Measurements from ENCODE around the gene MAN1C1.

The MAN1C1 gene

DNA sequence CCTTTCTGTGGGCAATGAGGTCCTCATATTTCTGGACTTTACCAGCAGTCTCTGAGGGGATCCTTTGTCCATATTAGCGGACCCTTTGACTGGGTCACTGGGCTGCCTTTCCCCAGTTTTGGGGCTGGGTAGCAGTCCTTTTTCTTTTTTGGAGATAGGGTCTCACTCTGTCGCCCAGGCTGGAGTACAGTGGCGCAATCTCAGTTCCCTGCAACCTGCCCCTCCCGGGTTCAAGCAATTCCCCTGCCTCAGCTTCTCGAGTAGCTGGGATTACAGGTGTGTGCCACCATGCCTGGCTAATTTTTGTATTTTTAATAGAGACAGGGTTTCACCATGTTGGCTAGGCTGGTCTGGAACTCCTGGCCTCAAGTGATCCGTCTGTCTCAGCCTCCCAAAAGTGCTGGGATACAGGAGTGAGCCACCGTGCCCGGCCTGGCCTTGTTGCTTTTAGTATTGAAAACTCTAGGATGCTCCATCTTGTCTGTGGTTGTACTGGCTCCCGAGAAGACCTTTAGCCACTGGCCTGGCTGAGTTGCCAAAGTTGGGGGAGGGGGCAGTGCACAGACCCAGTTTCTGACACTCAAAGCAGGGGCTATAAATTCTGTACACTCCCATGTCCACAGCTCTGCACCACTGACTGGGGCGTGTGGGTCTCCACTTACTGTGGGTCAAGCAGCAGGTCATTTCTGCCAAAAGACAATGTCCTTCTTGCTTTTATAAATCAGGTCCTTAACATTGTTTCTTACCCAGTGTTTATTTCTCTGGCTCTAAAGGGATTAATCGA lies 33.1 kb downstream of the MAN1C1 start:
- Mint-ChIP-seq H3K9me3 (no peaks in the 10 kb centered on the region), H3K4me3 (no peak overlapping the region), H3K4me1 (peaks cover 15% of the 10 kb centered on the region), H3K36me3 (ENCODE audit: insufficient read depth) (peaks cover 7% of the 10 kb centered on the region), H3K27me3 (no peaks in the 10 kb centered on the region), H3K27ac (ENCODE audit: low read depth) (no peak overlapping the region)
- no peak for DNase-seq (ENCODE audit: low spot score in 2 of 2)
- ATAC-seq (replicated peaks; ENCODE audit: extremely low read depth, poor library complexity, severe bottlenecking): no peak

GRCh38 chr1:25650289-25650576 lies 33.6 kb downstream of the MAN1C1 start:
- DNase-seq (ENCODE audit: low spot score in 2 of 2): no peak
- H3K4me1 Mint-ChIP-seq: peaks cover 9% of the 10 kb centered on the region
- H3K27ac Mint-ChIP-seq (ENCODE audit: low read depth): no peak overlapping the region
- no peaks in the 10 kb centered on the region for H3K9me3 Mint-ChIP-seq
- H3K36me3 Mint-ChIP-seq (ENCODE audit: insufficient read depth): peaks cover 7% of the 10 kb centered on the region
- H3K27me3 Mint-ChIP-seq: no peaks in the 10 kb centered on the region
- ATAC-seq (replicated peaks; ENCODE audit: extremely low read depth, poor library complexity, severe bottlenecking): no peak
- no peak overlapping the region for H3K4me3 Mint-ChIP-seq

DNA sequence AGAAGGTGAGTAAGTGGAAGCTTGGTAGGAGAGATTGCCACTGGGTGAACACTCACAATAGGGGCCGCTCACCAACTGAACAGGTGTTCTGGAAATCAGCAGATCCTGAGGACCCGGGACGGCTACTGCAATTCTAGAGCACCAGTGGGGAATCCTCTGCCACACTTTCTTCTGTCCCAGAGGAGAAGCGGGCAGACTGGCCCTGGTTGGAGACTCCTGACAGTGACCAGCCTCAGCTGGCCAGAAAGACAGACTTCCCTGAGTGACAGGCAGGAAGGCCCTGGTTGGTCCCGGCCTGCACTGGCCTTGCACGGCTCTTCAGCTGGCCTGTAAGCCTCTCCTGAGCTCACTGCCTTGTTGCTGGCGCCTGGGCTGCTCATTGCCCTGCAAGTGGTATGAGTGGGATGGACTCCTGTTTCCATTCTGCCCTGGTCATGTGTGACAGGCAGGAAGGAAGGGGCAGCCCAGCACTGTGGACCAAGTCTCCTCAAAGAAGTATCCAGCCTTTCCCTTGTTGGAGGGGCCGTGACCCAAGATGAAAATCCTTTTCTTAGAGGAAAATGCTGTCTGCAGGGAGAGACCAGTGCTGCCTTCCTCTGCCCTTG lies 34.5 kb downstream of the MAN1C1 start:
- H3K4me3 Mint-ChIP-seq: no peak overlapping the region
- ATAC-seq (replicated peaks; ENCODE audit: extremely low read depth, poor library complexity, severe bottlenecking) (no peak), DNase-seq (ENCODE audit: low spot score in 2 of 2) (no peak)
- H3K27me3 Mint-ChIP-seq: no peaks in the 10 kb centered on the region
- H3K36me3 Mint-ChIP-seq (ENCODE audit: insufficient read depth): peaks cover 8% of the 10 kb centered on the region
- H3K27ac Mint-ChIP-seq (ENCODE audit: low read depth): no peak overlapping the region
- peaks cover 7% of the 10 kb centered on the region for H3K4me1 Mint-ChIP-seq
- no peaks in the 10 kb centered on the region for H3K9me3 Mint-ChIP-seq

DNA sequence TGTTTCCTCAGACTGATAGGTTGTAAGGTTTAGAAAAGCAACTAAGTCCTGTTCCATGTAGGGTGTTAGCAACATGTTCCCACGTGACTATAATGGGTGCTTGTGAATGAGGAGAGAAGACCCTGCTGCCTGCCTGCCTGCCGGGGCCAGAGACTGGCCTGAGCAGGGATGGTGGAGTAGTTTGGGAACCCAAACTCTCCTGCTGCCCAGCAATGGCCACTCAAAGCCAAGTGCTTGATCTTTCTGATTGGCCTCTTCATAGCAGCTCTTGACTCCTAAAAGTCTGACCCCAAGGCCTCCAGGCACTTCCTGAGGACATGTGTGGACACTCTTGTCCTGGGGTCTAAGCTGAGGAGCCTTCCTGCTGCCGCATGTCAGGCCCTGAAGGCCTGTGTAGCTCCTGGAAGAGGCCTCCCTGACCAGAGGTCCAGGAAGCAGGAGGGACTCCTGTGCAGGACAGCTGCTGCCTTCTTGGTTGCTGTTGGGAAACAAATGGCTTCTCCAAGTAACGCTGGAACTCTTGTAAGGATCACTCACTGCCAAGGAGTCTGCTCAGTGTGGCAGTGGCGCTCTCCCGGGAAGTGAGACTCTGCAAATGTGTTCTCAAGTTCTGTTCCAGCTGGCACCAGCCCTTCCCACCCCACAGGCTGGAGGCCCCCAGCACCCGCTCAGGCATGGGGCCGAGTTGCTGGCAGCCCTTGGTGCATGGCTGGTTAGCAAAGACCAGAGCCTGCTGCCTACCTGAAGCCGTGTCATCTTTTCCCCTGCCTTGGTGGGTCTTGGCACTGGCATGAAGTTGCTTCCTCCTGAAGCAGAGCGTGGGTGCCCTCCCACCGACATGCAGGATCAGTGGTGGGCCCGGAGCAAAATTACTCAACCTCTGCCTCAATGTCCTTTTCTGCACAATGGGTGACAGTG lies 35.5 kb downstream of the MAN1C1 start:
- no peak overlapping the region for H3K27ac Mint-ChIP-seq (ENCODE audit: low read depth)
- DNase-seq (ENCODE audit: low spot score in 2 of 2) (no peak), ATAC-seq (replicated peaks; ENCODE audit: extremely low read depth, poor library complexity, severe bottlenecking) (no peak)
- peaks cover 9% of the 10 kb centered on the region for H3K36me3 Mint-ChIP-seq (ENCODE audit: insufficient read depth)
- no peaks in the 10 kb centered on the region for H3K9me3 Mint-ChIP-seq
- peaks cover 1% of the 10 kb centered on the region for H3K4me1 Mint-ChIP-seq
- no peaks in the 10 kb centered on the region for H3K27me3 Mint-ChIP-seq
- H3K4me3 Mint-ChIP-seq: no peak overlapping the region

GRCh38 chr1:25653558-25653957 lies 37.0 kb downstream of the MAN1C1 start:
- peaks cover 4% of the 10 kb centered on the region for H3K36me3 Mint-ChIP-seq (ENCODE audit: insufficient read depth)
- H3K27me3 Mint-ChIP-seq: no peaks in the 10 kb centered on the region
- DNase-seq (ENCODE audit: low spot score in 2 of 2): no peak
- no peaks in the 10 kb centered on the region for H3K9me3 Mint-ChIP-seq
- H3K27ac Mint-ChIP-seq (ENCODE audit: low read depth): peak overlapping the region; percentile 16
- no peak for ATAC-seq (replicated peaks; ENCODE audit: extremely low read depth, poor library complexity, severe bottlenecking)
- peaks cover 2% of the 10 kb centered on the region for H3K4me1 Mint-ChIP-seq
- H3K4me3 Mint-ChIP-seq: no peak overlapping the region

GRCh38 chr1:25654109-25654660 lies 37.6 kb downstream of the MAN1C1 start:
- H3K27ac Mint-ChIP-seq (ENCODE audit: low read depth): peak overlapping the region; percentile 16
- no peaks in the 10 kb centered on the region for H3K27me3 Mint-ChIP-seq
- peaks cover 6% of the 10 kb centered on the region for H3K4me1 Mint-ChIP-seq
- DNase-seq (ENCODE audit: low spot score in 2 of 2) (peak in 1 of 2 donors; percentile 7), ATAC-seq (replicated peaks; ENCODE audit: extremely low read depth, poor library complexity, severe bottlenecking) (no peak)
- no peak overlapping the region for H3K4me3 Mint-ChIP-seq
- peaks cover 4% of the 10 kb centered on the region for H3K36me3 Mint-ChIP-seq (ENCODE audit: insufficient read depth)
- H3K9me3 Mint-ChIP-seq: no peaks in the 10 kb centered on the region

DNA sequence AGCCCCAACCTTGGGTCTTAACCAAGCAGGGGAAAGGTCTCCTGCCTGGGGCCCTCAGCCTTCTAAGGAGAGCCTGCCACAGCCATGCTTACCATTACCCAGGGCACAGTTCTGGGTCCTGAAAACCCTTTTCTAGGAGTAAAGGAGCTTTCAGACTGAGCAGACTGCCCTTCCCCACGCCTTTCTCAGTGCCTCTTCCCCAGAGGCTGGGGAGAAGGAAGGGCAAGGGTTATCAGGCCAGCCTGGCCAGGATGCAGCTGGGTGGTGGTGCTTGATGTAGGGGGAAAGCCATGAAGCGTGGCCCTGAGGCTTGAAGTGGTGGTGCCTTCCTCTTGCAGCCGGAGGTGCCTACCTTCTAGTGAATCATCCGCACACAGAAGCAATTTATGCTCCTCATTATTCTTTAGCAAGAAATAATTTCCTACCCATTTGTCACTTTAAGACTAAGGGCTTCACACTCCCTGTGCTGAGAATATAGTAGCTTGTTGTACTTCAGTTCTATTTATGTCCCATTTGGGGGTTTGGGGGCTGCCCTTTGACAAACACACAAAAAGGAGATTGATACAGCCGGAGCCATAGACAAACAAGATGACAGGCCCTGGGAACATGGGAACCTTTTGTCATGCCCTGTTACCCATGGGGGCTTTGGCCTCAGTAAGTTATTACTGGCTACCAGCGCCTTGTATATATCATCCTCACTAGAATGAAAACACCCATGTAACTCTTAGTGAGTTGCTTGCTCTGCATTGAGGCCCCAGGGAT lies 40.7 kb downstream of the MAN1C1 start:
- Mint-ChIP-seq H3K27ac (ENCODE audit: low read depth) (no peak overlapping the region), H3K27me3 (no peaks in the 10 kb centered on the region), H3K36me3 (ENCODE audit: insufficient read depth) (peaks cover 4% of the 10 kb centered on the region), H3K4me3 (no peak overlapping the region), H3K4me1 (peaks cover 6% of the 10 kb centered on the region), H3K9me3 (no peaks in the 10 kb centered on the region)
- ATAC-seq (replicated peaks; ENCODE audit: extremely low read depth, poor library complexity, severe bottlenecking) (no peak), DNase-seq (ENCODE audit: low spot score in 2 of 2) (no peak)

DNA sequence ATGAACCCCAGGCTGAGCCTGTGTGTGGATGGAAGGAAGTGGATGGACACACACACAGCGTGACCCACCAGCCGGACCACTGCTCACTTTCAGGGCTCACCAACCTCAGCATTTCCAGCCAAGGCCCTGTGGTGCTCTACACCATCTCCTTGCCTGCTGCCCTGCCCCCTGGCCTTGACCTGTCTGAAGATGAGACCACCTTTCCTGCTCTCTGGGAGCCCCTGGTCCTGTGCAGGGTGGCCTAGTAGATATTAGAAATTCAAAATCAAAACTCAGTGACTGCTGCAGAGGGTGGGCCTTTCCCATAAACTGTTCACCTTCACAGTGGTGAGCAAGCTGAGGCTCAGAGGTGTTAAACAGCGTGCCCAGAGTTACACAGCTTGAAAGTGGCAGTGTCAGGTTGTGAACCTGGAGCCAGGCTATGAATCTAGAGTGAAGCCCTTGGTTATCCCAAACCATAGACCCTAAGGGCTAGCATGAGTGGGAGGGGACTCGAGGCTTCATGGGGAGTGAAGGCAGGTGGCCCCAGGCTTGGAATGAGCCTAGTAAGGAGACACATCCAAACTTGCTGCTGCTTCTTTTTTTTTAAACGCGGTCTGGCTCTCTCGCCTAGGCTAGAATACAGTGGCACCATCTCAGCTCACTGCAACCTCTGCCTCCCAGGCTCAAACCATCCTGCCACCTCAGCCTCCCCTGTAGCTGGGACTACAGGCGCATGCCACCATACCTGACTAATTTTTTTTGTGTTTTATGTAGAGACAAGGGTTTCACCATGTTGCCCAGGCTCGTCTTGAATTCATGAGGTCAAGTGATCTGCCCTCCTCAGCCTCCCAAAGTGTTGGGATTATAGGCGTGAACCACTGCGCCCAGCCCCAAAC lies 41.5 kb downstream of the MAN1C1 start:
- Mint-ChIP-seq H3K4me3 (no peak overlapping the region), H3K4me1 (peaks cover 6% of the 10 kb centered on the region), H3K36me3 (ENCODE audit: insufficient read depth) (peaks cover 6% of the 10 kb centered on the region), H3K9me3 (no peaks in the 10 kb centered on the region), H3K27ac (ENCODE audit: low read depth) (no peak overlapping the region), H3K27me3 (no peaks in the 10 kb centered on the region)
- ATAC-seq (replicated peaks; ENCODE audit: extremely low read depth, poor library complexity, severe bottlenecking): no peak
- DNase-seq (ENCODE audit: low spot score in 2 of 2): no peak

DNA sequence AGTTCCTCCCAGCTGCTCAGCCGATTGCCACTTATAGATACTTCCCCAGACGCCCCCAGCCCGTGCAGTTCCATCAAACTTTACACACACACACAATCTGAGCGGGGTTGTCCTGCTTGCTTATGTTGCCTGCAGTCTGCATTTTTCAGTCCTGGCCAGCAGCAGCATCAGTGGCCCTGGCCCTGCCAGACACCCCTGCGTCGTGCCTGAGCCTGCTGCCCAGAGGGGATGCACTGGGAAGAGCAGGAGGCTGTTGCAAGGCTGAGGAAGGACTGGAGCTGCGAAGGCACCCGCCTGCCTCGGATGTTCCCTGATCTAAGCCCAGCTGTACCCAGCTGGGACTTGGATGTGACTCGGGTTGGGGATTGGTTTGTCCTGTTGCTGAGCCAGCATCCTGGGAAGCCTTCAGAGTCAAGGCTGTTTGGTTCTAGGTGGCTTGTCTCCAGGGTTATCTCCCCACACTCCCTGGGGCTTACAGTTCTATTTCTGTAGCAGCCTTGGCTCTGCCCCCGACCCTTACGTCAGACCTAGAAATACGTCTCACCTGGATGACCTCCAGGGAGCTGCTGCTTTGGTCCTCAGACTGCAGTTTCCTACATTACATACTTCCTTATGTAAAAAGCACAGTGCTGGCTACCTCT lies 42.3 kb downstream of the MAN1C1 start:
- H3K27me3 Mint-ChIP-seq: no peaks in the 10 kb centered on the region

GRCh38 chr1:25661043-25661815 lies 44.6 kb downstream of the MAN1C1 start:
- H3K27me3 Mint-ChIP-seq: no peaks in the 10 kb centered on the region
- no peak overlapping the region for H3K4me3 Mint-ChIP-seq
- no peak for ATAC-seq (replicated peaks; ENCODE audit: extremely low read depth, poor library complexity, severe bottlenecking)
- no peak overlapping the region for H3K27ac Mint-ChIP-seq (ENCODE audit: low read depth)
- no peak for DNase-seq (ENCODE audit: low spot score in 2 of 2)
- H3K36me3 Mint-ChIP-seq (ENCODE audit: insufficient read depth): peaks cover 2% of the 10 kb centered on the region
- H3K4me1 Mint-ChIP-seq: peaks cover 6% of the 10 kb centered on the region
- H3K9me3 Mint-ChIP-seq: no peaks in the 10 kb centered on the region

More for the DNA sequence above, 42.3 kb downstream of the MAN1C1 start:
- Mint-ChIP-seq H3K4me1 (peaks cover 6% of the 10 kb centered on the region), H3K4me3 (no peak overlapping the region), H3K27ac (ENCODE audit: low read depth) (no peak overlapping the region), H3K9me3 (no peaks in the 10 kb centered on the region), H3K36me3 (ENCODE audit: insufficient read depth) (peaks cover 4% of the 10 kb centered on the region)
- DNase-seq (ENCODE audit: low spot score in 2 of 2): no peak
- no peak for ATAC-seq (replicated peaks; ENCODE audit: extremely low read depth, poor library complexity, severe bottlenecking)

Data from central memory CD8-positive, alpha-beta T cell (primary cell).